A673 (cell line): ENCODE results near the gene MYH15. TPM values are rescaled to one million over a fixed set of nuclear protein-coding genes. Genes with fewer than 3 reads are reported as not detected.

Experiments
- BruUV-seq: library from RNA; stranded (reverse); fragments of 400-500 nt; replicated peaks from 2 replicates; lab custom pipeline; 2021; lab: Mats Ljungman, UMichigan
- CTCF ChIA-PET: fragments of 300-600 bp; sonication (Branson Sonifier 250); formaldehyde crosslinking; loops from one replicate; lab custom pipeline; 2022; ENCODE audit warnings: antibody characterized with exemption; lab: Charles Lee
- POLR2A ChIA-PET: fragments of 300-600 bp; sonication (Branson Sonifier 250); formaldehyde crosslinking; loops from one replicate; lab custom pipeline; 2022; ENCODE audit warnings: antibody characterized with exemption; ENCODE audit not compliant: low non-redundant PET; lab: Charles Lee
- DNase-seq: peaks from one replicate; pipeline ENCODE4 v3.0.0-alpha.2; 2015; ENCODE audit warnings: low spot score
- H3K27ac ChIP-seq: fragments of 200-600 bp; sonication (generic); 2 replicates; pipeline ENCODE4 v1.5.1; 2016; ENCODE audit warnings: mixed run types, low read depth, mild to moderate bottlenecking, mixed read lengths, antibody characterized with exemption, low read length; ENCODE audit not compliant: poor library complexity, severe bottlenecking
- H3K27me3 ChIP-seq: fragments of 200-600 bp; sonication (generic); replicated peaks from 2 replicates; pipeline ENCODE4 v1.6.1; 2017; ENCODE audit warnings: mixed run types, low read depth, mild to moderate bottlenecking, mixed read lengths, antibody characterized with exemption, low read length; ENCODE audit not compliant: insufficient read depth, poor library complexity
- H3K36me3 ChIP-seq: fragments of 200-600 bp; sonication (generic); 2 replicates; pipeline ENCODE4 v1.6.1; 2016; ENCODE audit warnings: mixed run types, mild to moderate bottlenecking, mixed read lengths, antibody characterized with exemption, low read length; ENCODE audit not compliant: insufficient read depth, poor library complexity, severe bottlenecking
- H3K4me1 ChIP-seq: fragments of 200-600 bp; sonication (generic); 2 replicates; pipeline ENCODE4 v1.6.1; 2017; ENCODE audit warnings: mixed run types, mild to moderate bottlenecking, mixed read lengths, antibody characterized with exemption, low read length; ENCODE audit not compliant: insufficient read depth, poor library complexity, severe bottlenecking
- H3K4me3 ChIP-seq: fragments of 200-600 bp; sonication (generic); 2 replicates; pipeline ENCODE4 v1.5.1; 2016; ENCODE audit warnings: low read depth, mixed run types, mild to moderate bottlenecking, mixed read lengths, low read length; ENCODE audit not compliant: poor library complexity, severe bottlenecking
- H3K9me3 ChIP-seq: fragments of 200-600 bp; sonication (generic); 2 replicates; pipeline ENCODE4 v1.6.1; 2016; ENCODE audit warnings: mixed run types, low read depth, mild to moderate bottlenecking, mixed read lengths, antibody characterized with exemption, low read length; ENCODE audit not compliant: poor library complexity, severe bottlenecking
- CTCF ChIP-seq: fragments of 300-800, 200-600 bp; sonication (generic); conservative IDR thresholded peaks from 2 replicates; pipeline ENCODE4 v1.5.1; 2017; ENCODE audit warnings: low read depth, mild to moderate bottlenecking, antibody characterized with exemption, low read length, moderate library complexity, mixed read lengths
- EZH2 ChIP-seq: fragments of 200-600 bp; sonication (generic); IDR thresholded peaks from 2 replicates; pipeline ENCODE4 v1.6.1; 2017; ENCODE audit warnings: borderline replicate concordance, low read depth, mild to moderate bottlenecking, mixed read lengths, antibody characterized with exemption, low read length; ENCODE audit not compliant: poor library complexity, severe bottlenecking
- intact Hi-C: fragments of 100-400 bp; cut with micrococcal nuclease; formaldehyde crosslinking; loops from one replicate; pipeline ENCODE4 v1.10.0; 2022; ENCODE audit not compliant: unreplicated experiment
- total RNA-seq: library from RNA; stranded (reverse); gene quantifications from 2 replicates; pipeline ENCODE4 v1.2.3, GENCODE V29; 2021

The MYH15 gene
- total RNA-seq, 1 experiment from 2014 or later: 1.2 TPM

- DNase-seq: no peak
- no TSS peak for BruUV-seq
- H3K4me1 ChIP-seq: peaks cover 6% of the 10 kb centered on the region
- no peaks in the 10 kb centered on the region for H3K36me3 ChIP-seq
- no peak overlapping the region for H3K27ac ChIP-seq
- no peak for TF ChIP-seq EZH2
- TF ChIP-seq CTCF: no peak
- CTCF ChIA-PET: no interaction called here
- no peaks in the 10 kb centered on the region for H3K9me3 ChIP-seq
- intact Hi-C loops: no loop called here
- POLR2A ChIA-PET: no interaction called here
- H3K27me3 ChIP-seq: no peaks in the 10 kb centered on the region
- H3K4me3 ChIP-seq: no peak overlapping the region
Measured at GRCh38 chr3:108412121-108412750, 98.2 kb downstream of the MYH15 start.

DNA sequence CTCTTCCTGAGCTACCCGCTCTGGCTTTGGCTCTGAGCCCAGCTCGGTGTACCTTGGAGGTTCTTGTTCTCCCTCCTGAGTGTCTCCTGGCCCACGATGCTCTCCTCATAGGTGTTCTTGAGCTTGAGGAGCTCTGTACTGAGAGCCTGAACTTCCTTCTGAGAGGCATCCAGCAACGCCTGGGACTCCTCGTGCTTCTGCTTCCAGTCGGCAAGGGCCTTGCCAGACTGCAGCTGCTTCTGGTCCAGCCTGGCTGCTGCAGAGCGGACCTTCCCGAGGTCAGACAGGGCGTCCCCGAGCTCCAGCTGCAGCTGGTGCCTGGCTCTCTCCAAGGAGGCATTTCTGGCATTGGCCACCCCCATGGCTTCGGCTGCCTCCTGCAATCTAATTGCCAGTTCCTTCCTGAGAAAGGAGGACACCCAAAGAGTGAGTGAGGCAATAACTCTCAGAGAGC lies 99.8 kb downstream of the MYH15 start:
- Histone ChIP-seq H3K36me3 (no peaks in the 10 kb centered on the region), H3K27ac (no peak overlapping the region), H3K9me3 (no peaks in the 10 kb centered on the region), H3K4me1 (peaks cover 6% of the 10 kb centered on the region), H3K4me3 (no peak overlapping the region), H3K27me3 (no peaks in the 10 kb centered on the region)
- intact Hi-C loops: no loop called here
- TF ChIP-seq EZH2: no peak
- no peak for TF ChIP-seq CTCF
- BruUV-seq: no TSS peak
- DNase-seq: no peak
- ChIA-PET POLR2A (interaction anchor here (0.5 kb wide), 1 partner anchor 533 kb away, joined by 3 read pairs; no protein-coding TSS in a partner anchor), CTCF (no interaction called here)

- intact Hi-C loops: loop anchor here (5.0 kb wide), 1 partner anchor 472 kb away; no protein-coding TSS in a partner anchor
- H3K9me3 ChIP-seq: no peaks in the 10 kb centered on the region
- TF ChIP-seq EZH2: no peak
- no peak for TF ChIP-seq CTCF
- H3K36me3 ChIP-seq: no peaks in the 10 kb centered on the region
- H3K27ac ChIP-seq: no peak overlapping the region
- no peak for DNase-seq
- H3K4me3 ChIP-seq: no peak overlapping the region
- no TSS peak for BruUV-seq
- no peaks in the 10 kb centered on the region for H3K27me3 ChIP-seq
- peaks cover 6% of the 10 kb centered on the region for H3K4me1 ChIP-seq
- ChIA-PET POLR2A (no interaction called here), CTCF (no interaction called here)
Measured at GRCh38 chr3:108409800-108410178, 100.6 kb downstream of the MYH15 start.
